EH (cell line): ENCODE measurements around the gene AKIP1.
"Not testable (repeated sequence)": the region's sequence is repeated elsewhere in the genome, so short reads cannot be mapped to it uniquely, and the experiment has no call there.

Source experiments
- DNase-seq: peaks from one replicate; pipeline ENCODE4 v3.0.0-alpha.2; 2015; ENCODE audit warnings: low read depth

The AKIP1 gene, protein sequence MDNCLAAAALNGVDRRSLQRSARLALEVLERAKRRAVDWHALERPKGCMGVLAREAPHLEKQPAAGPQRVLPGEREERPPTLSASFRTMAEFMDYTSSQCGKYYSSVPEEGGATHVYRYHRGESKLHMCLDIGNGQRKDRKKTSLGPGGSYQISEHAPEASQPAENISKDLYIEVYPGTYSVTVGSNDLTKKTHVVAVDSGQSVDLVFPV

DNA sequence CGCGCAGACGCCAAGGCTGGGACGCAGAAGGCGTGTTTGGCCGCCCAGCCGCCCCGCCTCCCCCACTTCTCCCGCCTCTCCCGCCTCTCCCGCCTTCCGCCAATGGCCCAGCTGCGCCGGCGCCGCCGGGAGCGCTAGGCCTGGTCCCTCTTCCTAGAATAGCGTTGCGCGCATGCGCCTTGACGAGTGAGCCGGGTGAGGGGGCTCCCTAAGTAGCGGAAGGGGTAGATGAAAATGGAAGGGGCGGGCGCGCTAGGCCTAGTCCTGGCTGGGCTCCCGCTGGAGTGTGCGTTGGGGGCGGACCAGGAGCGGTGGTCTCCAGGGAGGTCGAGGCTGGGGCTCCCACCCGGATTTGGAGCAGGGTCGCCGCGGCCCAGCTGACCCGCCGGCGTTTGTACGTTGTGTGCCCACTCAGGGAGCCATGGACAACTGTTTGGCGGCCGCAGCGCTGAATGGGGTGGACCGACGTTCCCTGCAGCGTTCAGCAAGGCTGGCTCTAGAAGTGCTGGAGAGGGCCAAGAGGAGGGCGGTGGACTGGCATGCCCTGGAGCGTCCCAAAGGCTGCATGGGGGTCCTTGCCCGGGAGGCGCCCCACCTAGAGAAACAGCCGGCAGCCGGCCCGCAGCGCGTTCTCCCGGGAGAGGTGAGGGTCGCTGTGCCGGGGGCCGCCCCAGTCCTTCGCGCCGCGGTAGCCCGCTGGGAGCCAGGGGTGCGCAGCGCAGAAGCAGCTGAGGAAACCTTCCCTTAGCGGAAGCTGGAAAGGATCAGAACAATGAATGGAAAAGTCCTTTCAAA lies at the start of gene AKIP1:
Gene AKIP1 (plus strand): TSS at position 161 of the 795 bp plus-strand sequence. CDS start 261 bp downstream, at position 422.
- DNase-seq: peak; percentile 96

DNA sequence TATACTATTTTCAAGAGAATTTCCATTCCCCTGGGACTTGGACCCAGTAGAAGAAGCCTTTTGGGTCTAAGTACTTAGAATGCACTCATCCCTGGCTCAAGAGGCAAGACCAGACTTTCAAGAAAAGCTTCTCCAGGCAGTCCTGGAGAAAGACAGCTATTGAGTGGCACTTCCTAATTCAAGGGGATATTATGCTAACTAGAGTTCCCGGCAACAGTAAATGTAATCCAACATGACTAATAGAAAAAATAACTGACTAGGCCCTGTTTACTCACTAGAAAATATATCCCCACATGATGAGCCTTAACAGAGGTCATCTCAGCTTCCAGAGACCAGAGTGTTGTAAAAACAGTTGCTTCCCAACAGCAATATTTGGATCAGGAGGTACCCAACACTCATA lies 47.2 kb upstream of the AKIP1 start:
- peak; percentile 85 for DNase-seq

GRCh38 chr11:8865304-8865703 lies 45.7 kb upstream of the AKIP1 start:
- DNase-seq: no peak

GRCh38 chr11:8867035-8867434 lies 44.0 kb upstream of the AKIP1 start:
- peak; percentile 64 for DNase-seq

DNA sequence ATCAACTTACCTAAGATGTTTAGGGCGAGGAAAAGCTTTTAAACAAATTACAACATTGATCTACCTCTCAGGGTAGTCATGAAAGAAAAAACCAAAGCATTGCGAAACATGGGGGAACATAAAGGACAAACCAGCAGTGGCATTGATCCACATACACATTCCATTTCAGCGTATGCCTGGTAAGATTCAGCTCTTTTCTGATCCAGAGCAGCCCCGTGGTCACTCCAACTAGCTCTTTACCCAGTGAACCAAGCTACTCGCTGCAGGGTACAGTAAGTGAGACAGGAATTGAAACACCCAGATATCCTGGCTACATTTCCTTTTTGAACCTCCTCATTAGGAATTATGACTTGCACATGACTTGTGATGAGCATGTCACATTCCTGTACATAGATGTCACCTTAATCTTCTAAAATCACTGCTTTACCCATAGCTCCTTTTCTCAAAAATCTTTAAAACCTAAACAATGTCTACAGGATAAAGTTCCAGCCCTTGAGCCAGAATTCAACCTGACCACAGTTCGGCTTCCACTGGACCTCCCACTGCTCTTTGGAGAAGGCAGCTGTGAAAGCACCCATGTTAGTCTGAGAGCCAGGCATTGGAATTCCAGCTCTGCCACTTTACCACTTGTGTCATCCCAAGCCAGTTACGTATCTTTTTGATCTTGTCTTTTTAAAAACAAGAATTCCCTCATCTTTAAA lies 42.9 kb upstream of the AKIP1 start:
- DNase-seq: peak; percentile 80

- DNase-seq: peak; percentile 77
These were observed 40.4 kb upstream of the AKIP1 start for GRCh38 chr11:8870411-8871170.

- peak; percentile 97 for DNase-seq
These were observed 39.7 kb upstream of the AKIP1 start for GRCh38 chr11:8871171-8871775.

- DNase-seq: peak; percentile 21
These were observed 39.0 kb upstream of the AKIP1 start for GRCh38 chr11:8871962-8872361.

GRCh38 chr11:8873741-8874405 lies 37.1 kb upstream of the AKIP1 start:
- DNase-seq: peak; percentile 11

DNA sequence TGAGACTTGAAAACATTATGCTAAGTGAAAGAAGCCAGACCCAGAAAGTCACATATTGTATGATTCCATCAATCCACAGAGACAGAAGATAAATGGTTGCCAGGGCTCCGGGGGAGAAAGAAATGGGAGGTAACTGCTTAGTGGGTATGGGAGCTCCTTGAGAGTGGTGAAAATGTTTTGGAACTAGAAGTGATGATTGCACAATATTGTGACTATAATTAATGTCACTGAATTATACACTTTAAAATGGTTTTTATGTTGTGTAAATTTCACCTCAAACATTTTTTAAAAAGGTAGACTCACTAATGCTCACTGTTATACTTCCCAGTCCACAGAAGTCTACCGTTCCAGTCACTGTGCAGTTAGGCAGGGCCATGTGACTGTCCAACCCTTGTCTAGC lies 32.2 kb upstream of the AKIP1 start:
- DNase-seq: no peak

GRCh38 chr11:8881585-8881984 lies 29.4 kb upstream of the AKIP1 start:
- DNase-seq: not testable (repeated sequence)

DNA sequence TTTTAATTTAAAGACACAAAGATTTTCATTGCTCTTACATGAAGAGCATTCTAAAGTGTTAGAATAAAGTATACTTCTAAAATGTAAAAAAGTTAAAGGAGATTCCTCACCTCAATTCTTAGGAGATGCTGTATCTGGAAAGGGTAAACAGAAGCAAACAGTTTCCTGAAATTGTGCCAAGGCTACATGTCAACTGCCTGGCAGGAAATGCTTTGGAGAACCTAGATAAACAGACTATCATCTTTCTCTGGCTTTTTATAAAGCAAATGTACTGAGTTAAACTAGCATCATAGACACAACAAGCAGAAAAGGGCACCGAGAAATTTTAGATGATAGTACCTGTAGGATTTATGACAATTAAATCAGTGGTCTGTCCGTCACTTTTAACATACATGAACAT lies 24.7 kb upstream of the AKIP1 start:
- DNase-seq: peak; percentile 36

DNA sequence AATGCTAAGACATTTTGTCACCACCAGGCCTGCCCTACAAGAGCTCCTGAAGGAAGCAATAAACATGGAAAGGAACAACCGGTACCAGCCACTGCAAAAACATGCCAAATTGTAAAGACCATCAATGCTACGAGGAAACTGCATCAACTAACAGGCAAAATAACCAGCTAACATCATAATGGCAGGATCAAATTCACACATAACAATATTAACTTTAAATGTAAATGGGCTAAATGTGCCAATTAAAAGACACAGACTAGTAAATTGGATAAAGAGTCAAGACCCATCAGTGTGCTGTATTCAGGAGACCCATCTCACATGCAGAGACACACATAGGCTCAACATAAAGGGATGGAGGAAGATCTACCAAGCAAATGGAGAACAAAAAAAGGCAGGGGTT lies 19.8 kb upstream of the AKIP1 start:
- DNase-seq: not testable (repeated sequence)

- DNase-seq: no peak
These were observed 11.8 kb upstream of the AKIP1 start for GRCh38 chr11:8899119-8899753.

DNA sequence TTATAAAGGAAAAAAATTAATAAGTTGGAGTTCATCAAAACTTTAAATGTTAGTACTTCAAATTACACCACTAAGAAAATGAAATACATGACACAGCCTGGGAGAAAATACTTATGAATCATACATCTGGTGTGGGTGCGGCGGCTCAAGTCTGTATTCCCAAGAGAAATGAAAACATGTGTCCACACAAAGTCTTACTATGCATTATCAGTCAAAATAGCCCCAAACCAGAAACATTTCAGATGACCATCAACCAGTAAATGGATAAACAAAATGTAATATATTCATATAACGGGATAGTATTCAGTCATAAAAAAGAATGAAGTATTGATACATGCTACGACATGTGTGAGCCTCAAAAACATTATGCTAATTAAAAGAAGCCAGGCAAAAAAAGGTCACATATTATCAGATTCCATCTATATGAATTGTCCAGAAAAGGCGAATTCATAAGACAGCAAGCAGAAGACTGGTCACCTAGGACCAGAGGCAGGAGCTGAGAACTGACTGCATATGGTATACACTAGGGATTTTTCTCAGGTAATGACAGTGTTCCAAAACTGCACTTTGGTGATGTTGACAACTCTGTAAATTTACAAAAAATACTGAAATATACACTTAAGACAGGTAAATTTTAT lies 5.3 kb upstream of the AKIP1 start:
- DNase-seq: peak; percentile 89

DNA sequence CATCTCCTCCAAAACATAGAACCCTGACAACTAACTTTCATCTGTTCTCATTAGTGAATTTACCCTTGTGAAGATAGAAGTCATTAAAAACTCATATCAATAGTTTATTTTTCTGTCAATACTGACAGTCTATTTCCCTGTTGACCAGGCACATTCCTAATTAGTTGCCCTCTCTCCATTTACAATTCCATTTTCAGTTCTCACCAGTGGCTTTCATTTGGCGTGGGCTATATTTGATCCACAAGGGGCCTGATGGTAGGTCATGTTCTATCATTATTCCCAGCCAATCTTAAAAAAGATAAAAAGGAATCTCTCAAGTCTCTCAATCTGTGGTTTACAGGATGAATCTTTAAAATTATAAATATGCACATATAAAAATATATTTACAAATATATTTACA lies 3.9 kb upstream of the AKIP1 start:
- peak; percentile 13 for DNase-seq

DNA sequence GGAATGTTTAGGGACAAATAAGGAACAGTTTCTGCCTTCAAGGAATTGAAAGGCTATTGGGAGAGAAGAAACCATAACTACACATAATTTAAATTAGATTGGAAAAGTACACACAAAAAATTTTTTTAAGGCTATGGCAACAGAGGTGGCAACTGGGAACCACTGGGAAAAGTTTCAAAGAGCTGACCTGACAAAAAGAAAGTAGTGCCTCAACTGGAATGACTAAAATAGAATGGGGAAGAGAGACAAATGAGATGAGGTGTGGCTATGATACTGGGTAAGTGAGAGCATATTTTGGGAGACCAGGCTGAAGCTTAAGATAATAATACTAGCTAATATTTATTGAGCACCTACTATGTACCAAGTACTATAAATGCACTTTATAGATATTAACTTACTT lies 2.9 kb upstream of the AKIP1 start:
- no peak for DNase-seq

- DNase-seq: no peak
These were observed 351 bp upstream of the AKIP1 start for GRCh38 chr11:8910649-8911026.

DNA sequence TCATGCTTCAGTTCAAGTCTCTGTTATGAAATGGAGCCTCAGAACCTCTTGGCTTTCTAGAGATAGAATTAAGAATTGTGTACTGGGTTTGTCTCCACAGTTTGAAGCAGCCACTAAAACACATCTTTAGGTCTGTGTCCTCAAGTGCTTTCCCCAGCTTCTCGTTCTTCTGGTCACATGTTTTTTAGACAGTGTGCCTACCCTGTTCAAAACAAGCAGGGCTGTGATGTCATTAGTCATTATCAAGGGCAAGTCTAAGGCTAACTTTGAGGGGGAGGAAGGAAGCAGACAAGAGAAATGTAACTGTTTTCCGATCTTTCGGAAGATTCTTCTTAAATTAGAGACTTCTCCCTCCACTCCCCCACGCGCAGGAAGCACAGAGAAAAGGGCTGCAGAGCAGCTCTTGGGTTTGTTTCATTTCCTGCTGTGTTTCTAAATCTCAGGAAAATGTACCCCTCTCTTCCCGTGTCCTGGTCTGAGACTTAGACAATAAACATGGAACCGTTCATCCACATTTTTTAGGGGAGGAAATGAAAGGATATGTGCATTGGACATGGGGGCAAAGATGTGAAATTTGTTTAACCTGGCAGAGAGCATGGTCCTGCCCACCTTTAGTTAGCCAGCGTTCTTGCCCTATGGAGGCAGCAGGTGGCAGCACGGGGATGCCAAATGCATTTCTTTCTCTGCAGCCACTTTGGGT lies 3.1 kb downstream of the AKIP1 start:
- DNase-seq: peak; percentile 47

GRCh38 chr11:8914661-8915018 lies 3.7 kb downstream of the AKIP1 start:
- DNase-seq: no peak
